ENCODE results near the gene RETN. TPM values are rescaled to one million over a fixed set of nuclear protein-coding genes. Genes with fewer than 3 reads are reported as not detected.
A peak's percentile ranks its signal among the peaks of the same experiment; 100 is the strongest.

The RETN gene
- total RNA-seq, 4 donors from 2014 or later, result not detected

GRCh38 chr19:7681340-7682174 lies 12.7 kb downstream of the RETN start:
- no peak for TF ChIP-seq CTCF (IDR thresholded peaks at IDR 0.05)
- TF ChIP-seq POLR2A (IDR thresholded peaks at IDR 0.05), result no peak

GRCh38 chr19:7682175-7682855 lies 13.5 kb downstream of the RETN start:
- 84 to 86% methylated on average over 67 to 74 of the region's 74 CpGs for WGBS, 2 donors
- TF ChIP-seq CTCF (IDR thresholded peaks at IDR 0.05) (no peak), POLR2A (IDR thresholded peaks at IDR 0.05) (no peak)
- intact Hi-C loops (cut with DNase I; ENCODE audit: low total_unique reads), result loop anchor here (10.0 kb wide), 1 partner anchor 328 kb away; no protein-coding TSS in a partner anchor
- H3K4me3 ChIP-seq (ENCODE audit: low read depth, poor library complexity, severe bottlenecking), result no peak overlapping the region
- no peak for DNase-seq (ENCODE audit: low spot score in 2 of 2)

More at GRCh38 chr19:7681340-7682174, 12.7 kb downstream of the RETN start:
- peak overlapping the region; percentile 95 for H3K4me3 ChIP-seq (ENCODE audit: low read depth, poor library complexity, severe bottlenecking)
- DNase-seq (ENCODE audit: low spot score in 2 of 2), result peak; percentile 80 to 95
- intact Hi-C loops (cut with DNase I; ENCODE audit: low total_unique reads), result loop anchor here (2.0 to 10.0 kb wide), 2 partner anchors 113 to 327 kb away; no protein-coding TSS in a partner anchor
- WGBS, 2 donors, result 3 to 5% methylated on average over 42 to 43 of the region's 43 CpGs

GRCh38 chr19:7685546-7686445 lies 16.9 kb downstream of the RETN start:
- TF ChIP-seq POLR2A (IDR thresholded peaks at IDR 0.05) (no peak), CTCF (IDR thresholded peaks at IDR 0.05) (no peak)
- intact Hi-C loops (cut with DNase I; ENCODE audit: low total_unique reads), result loop anchor here (10.0 kb wide), 1 partner anchor 331 kb away; no protein-coding TSS in a partner anchor
- DNase-seq (ENCODE audit: low spot score in 2 of 2), result no peak
- H3K4me3 ChIP-seq (ENCODE audit: low read depth, poor library complexity, severe bottlenecking), result no peak overlapping the region
- 45% methylated on average over 18 to 19 of the region's 19 CpGs for WGBS, 2 donors

GRCh38 chr19:7687177-7687576 lies 18.3 kb downstream of the RETN start:
- TF ChIP-seq POLR2A (IDR thresholded peaks at IDR 0.05) (no peak), CTCF (IDR thresholded peaks at IDR 0.05) (no peak)
- DNase-seq (ENCODE audit: low spot score in 2 of 2), result no peak
- WGBS, 2 donors, result 81 to 83% methylated on average over 9 to 12 of the region's 12 CpGs
- intact Hi-C loops (cut with DNase I; ENCODE audit: low total_unique reads), result loop anchor here (10.0 kb wide), 1 partner anchor 332 kb away; no protein-coding TSS in a partner anchor
- no peak overlapping the region for H3K4me3 ChIP-seq (ENCODE audit: low read depth, poor library complexity, severe bottlenecking)

GRCh38 chr19:7689165-7689564 lies 20.3 kb downstream of the RETN start:
- H3K4me3 ChIP-seq (ENCODE audit: low read depth, poor library complexity, severe bottlenecking), result no peak overlapping the region
- intact Hi-C loops (cut with DNase I; ENCODE audit: low total_unique reads), result loop anchor here (10.0 kb wide), 1 partner anchor 334 kb away; no protein-coding TSS in a partner anchor
- TF ChIP-seq CTCF (IDR thresholded peaks at IDR 0.05) (no peak), POLR2A (IDR thresholded peaks at IDR 0.05) (no peak)
- WGBS, 2 donors, result 35 to 50% methylated on average over 18 to 23 of the region's 23 CpGs
- no peak for DNase-seq (ENCODE audit: low spot score in 2 of 2)
